Kidney epithelial cell (primary cell): ENCODE data around the gene CEP112. TPM values are rescaled to one million over a fixed set of nuclear protein-coding genes. Genes with fewer than 3 reads are reported as not detected.
"Not testable (repeated sequence)": the region's sequence is repeated elsewhere in the genome, so short reads cannot be mapped to it uniquely, and the experiment has no call there.

Source experiments
- DNase-seq: peaks from one replicate; pipeline ENCODE4 v3.0.0-alpha.2; 2010; ENCODE audit warnings: low read depth
- H3K27me3 ChIP-seq: 2 replicates; pipeline ENCODE4 v1.6.0; 2011; ENCODE audit warnings: low read length; ENCODE audit not compliant: control insufficient read depth, insufficient read depth
- H3K36me3 ChIP-seq: 2 replicates; pipeline ENCODE4 v1.5.1; 2011; ENCODE audit warnings: low read length; ENCODE audit not compliant: control insufficient read depth, insufficient read depth
- H3K4me3 ChIP-seq: 2 replicates; pipeline ENCODE4 v1.5.1; 2011; ENCODE audit warnings: low read depth, mild to moderate bottlenecking, control low read depth, low read length
- total RNA-seq: library from RNA; depleted of rRNA; stranded (reverse); fragments of >200 nt; gene quantifications from 2 replicates; pipeline ENCODE4 v1.2.3, GENCODE V29; 2015
- TF ChIP-seq, protein P1 (sequence below): IDR thresholded peaks from 2 replicates; pipeline ENCODE4 v1.5.1; 2011; ENCODE audit warnings: mild to moderate bottlenecking, moderate library complexity, low read length, control low read depth, inconsistent platforms; ENCODE audit not compliant: insufficient read depth, poor library complexity, severe bottlenecking

The CEP112 gene
- total RNA-seq, 1 donor from 2014 or later, result 6.5 TPM

DNA sequence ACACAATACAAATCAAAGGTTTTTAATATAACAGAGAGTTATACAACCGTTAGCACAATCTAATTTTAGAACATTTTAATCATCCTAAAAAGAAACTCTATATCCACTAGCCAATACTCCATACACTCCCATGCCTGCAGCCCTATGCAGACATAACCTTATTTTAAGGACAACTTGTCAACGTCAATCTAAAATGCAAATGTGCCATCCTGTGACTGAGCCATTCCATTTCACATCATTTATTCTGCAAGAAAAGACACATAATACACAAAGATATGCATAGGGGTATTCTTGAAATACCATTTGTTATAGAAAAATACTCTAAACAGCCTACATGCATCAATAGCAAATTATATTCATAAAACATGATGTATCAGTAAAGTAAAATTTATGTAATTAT lies 106.7 kb downstream of the CEP112 start:
- no peak for DNase-seq
- H3K36me3 ChIP-seq, result no peaks in the 10 kb centered on the region
- no peak overlapping the region for H3K4me3 ChIP-seq
- TF ChIP-seq, protein P1, sequence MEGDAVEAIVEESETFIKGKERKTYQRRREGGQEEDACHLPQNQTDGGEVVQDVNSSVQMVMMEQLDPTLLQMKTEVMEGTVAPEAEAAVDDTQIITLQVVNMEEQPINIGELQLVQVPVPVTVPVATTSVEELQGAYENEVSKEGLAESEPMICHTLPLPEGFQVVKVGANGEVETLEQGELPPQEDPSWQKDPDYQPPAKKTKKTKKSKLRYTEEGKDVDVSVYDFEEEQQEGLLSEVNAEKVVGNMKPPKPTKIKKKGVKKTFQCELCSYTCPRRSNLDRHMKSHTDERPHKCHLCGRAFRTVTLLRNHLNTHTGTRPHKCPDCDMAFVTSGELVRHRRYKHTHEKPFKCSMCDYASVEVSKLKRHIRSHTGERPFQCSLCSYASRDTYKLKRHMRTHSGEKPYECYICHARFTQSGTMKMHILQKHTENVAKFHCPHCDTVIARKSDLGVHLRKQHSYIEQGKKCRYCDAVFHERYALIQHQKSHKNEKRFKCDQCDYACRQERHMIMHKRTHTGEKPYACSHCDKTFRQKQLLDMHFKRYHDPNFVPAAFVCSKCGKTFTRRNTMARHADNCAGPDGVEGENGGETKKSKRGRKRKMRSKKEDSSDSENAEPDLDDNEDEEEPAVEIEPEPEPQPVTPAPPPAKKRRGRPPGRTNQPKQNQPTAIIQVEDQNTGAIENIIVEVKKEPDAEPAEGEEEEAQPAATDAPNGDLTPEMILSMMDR, result no peak
- no peaks in the 10 kb centered on the region for H3K27me3 ChIP-seq

DNA sequence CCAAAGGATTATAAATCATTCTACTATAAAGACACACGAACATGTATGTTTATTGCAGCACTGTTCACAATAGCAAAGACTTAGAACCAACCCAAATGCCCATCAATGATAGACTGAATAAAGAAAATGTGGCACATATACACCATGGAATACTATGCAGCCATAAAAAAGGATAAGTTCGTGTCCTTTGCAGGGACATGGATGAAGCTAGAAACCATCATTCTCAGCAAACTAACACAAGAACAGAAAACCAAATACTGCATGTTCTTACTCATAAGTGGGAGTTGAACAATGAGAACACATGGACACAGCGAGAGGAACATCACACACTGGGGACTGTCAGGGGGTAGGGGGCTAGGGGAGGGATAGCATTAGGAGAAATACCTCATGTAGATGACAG lies 111.3 kb downstream of the CEP112 start:
- H3K27me3 ChIP-seq, DNase-seq: not testable (repeated sequence)

GRCh38 chr17:66076546-66077190 lies 115.3 kb downstream of the CEP112 start:
- no peak for DNase-seq
- TF ChIP-seq, protein P1, result no peak
- no peak overlapping the region for H3K4me3 ChIP-seq
- no peaks in the 10 kb centered on the region for H3K27me3 ChIP-seq
- H3K36me3 ChIP-seq, result no peaks in the 10 kb centered on the region

More for the DNA sequence above, 111.3 kb downstream of the CEP112 start:
- H3K4me3 ChIP-seq, H3K36me3 ChIP-seq: not testable (repeated sequence)

- no peak overlapping the region for H3K4me3 ChIP-seq
- DNase-seq, result no peak
- no peaks in the 10 kb centered on the region for H3K36me3 ChIP-seq
- no peaks in the 10 kb centered on the region for H3K27me3 ChIP-seq
- TF ChIP-seq, protein P1, result no peak
Measured at GRCh38 chr17:66073384-66073783, 118.5 kb downstream of the CEP112 start.

DNA sequence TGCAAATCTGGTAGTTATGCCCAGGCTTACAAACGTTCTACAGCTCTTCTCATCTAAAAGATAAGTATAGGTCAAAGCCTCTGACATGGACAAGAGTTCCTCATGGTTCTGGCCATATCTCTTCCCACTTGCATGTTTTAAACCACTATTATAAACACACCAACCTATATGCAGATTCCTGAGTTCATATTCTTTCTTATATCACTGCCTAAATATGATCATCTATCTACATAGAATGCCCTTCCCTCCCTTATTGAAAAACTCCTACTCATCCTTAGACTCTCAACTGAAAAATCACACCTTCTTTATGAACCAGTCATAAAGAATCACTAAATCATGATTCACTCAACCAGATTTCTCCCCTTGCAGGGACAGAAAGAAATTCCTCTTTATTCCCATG lies 128.2 kb downstream of the CEP112 start:
- no peak for DNase-seq
- Histone ChIP-seq H3K27me3 (no peaks in the 10 kb centered on the region), H3K4me3 (no peak overlapping the region), H3K36me3 (no peaks in the 10 kb centered on the region)
- TF ChIP-seq, protein P1, result no peak

GRCh38 chr17:66056148-66056547 lies 135.8 kb downstream of the CEP112 start:
- TF ChIP-seq, protein P1, result no peak
- H3K4me3 ChIP-seq, result no peak overlapping the region
- no peaks in the 10 kb centered on the region for H3K27me3 ChIP-seq
- no peaks in the 10 kb centered on the region for H3K36me3 ChIP-seq
- no peak for DNase-seq
